Measurements from ENCODE around the gene LSM5. TPM values are rescaled to one million over a fixed set of nuclear protein-coding genes. Genes with fewer than 3 reads are reported as not detected.

LSM5 gene
- total and polyA plus RNA-seq, 2 of the 4 experiments (the other 2 are of a cell fraction), result 5.0 to 26.5 TPM

- WGBS, 2 experiments (ENCODE audit: extremely low coverage in 2 of 2, insufficient read length in 1 of 2), result 40% methylated on average over 1 of the region's 2 CpGs; no CpG with 5 or more reads in 1 of the 2 experiments
- Histone ChIP-seq H3K9ac (ENCODE audit: low read depth, low read length) (no peak overlapping the region), H2BK20ac (ENCODE audit: low read depth, low read length) (no peak overlapping the region), H3K4me1 (ENCODE audit: control insufficient read depth, insufficient read depth, low read length) (peaks cover 3% of the 10 kb centered on the region; the same call in 1 of the 2 replicates), H3K36me3 (ENCODE audit: control insufficient read depth, insufficient read depth, low read length) (no peaks in the 10 kb centered on the region), H3K9me3 (ENCODE audit: control insufficient read depth, insufficient read depth, low read length) (no peaks in the 10 kb centered on the region), H3K56ac (ENCODE audit: extremely low read depth, insufficient read depth, low read length) (no peak overlapping the region), H2BK15ac (ENCODE audit: low read depth, low read length) (no peak overlapping the region), H3K27me3 (ENCODE audit: control insufficient read depth, insufficient read depth, low read length) (no peaks in the 10 kb centered on the region), H3K4me2 (ENCODE audit: low read depth, low read length) (no peak overlapping the region), H3K4ac (ENCODE audit: low read depth, low read length) (no peak overlapping the region), H2AK5ac (ENCODE audit: low read depth, low read length) (no peak overlapping the region), H2BK5ac (ENCODE audit: low read depth, low read length, poor library complexity, severe bottlenecking) (no peak overlapping the region), H2BK120ac (ENCODE audit: low read depth, low read length) (no peak overlapping the region), H2AK9ac (replicated peaks; ENCODE audit: low read depth, low read length, poor library complexity) (no peak overlapping the region), H3K23ac (ENCODE audit: low read depth, low read length) (no peak overlapping the region), H3K4me3 (ENCODE audit: insufficient read depth, low read depth, low read length) (no peak overlapping the region), H4K20me1 (ENCODE audit: insufficient read depth, low read length) (no peaks in the 10 kb centered on the region), H3K27ac (ENCODE audit: insufficient read depth, low read length) (no peak overlapping the region), H4K91ac (ENCODE audit: insufficient read depth, low read depth, low read length) (no peak overlapping the region), H3K14ac (replicated peaks; ENCODE audit: low read depth, low read length) (no peak overlapping the region), H3K9me1 (ENCODE audit: insufficient read depth, low read length) (0 out of 2 replicates have a peak, but pooled peaks cover 3% of the 10 kb centered on the region), H4K5ac (ENCODE audit: low read depth, low read length) (no peak overlapping the region), H4K8ac (ENCODE audit: low read depth in 2 of 2, low read length in 2 of 2) (no peak overlapping the region), H3K18ac (ENCODE audit: low read depth, low read length) (no peak overlapping the region), H2AFZ (replicated peaks; ENCODE audit: low read length, poor library complexity) (no peak overlapping the region), H3K79me1 (ENCODE audit: low read depth in 1 of 2, low read length in 2 of 2) (no peaks in the 10 kb centered on the region)
- no TSS peak for BruUV-seq (replicated peaks)
- TF ChIP-seq SMC3 (IDR thresholded peaks at IDR 0.05; ENCODE audit: low read depth, low read length), result peak; percentile 66
- TF ChIP-seq RAD21 (IDR thresholded peaks at IDR 0.05; ENCODE audit: low read length), result peak; percentile 91
- TF ChIP-seq MXI1 (IDR thresholded peaks at IDR 0.05; ENCODE audit: borderline replicate concordance, low read depth, low read length), result no peak
- no peak for TF ChIP-seq CHD1 (IDR thresholded peaks at IDR 0.05; ENCODE audit: low read depth, low read length)
- TF ChIP-seq MAFK (IDR thresholded peaks at IDR 0.05; ENCODE audit: low read depth, low read length), result no peak
- TF ChIP-seq CTCF (conservative IDR thresholded peaks at IDR 0.05; ENCODE audit: low read depth, low read length), result peak; percentile 93
- no peak for TF ChIP-seq RFX5 (IDR thresholded peaks at IDR 0.05; ENCODE audit: low read depth, low read length)
- TF ChIP-seq POLR2A (IDR thresholded peaks at IDR 0.05; ENCODE audit: low read depth, low read length), result no peak
- no peak for TF ChIP-seq CEBPB (IDR thresholded peaks at IDR 0.05; ENCODE audit: low read depth, low read length)
- DNase-seq (peak; percentile 52), ATAC-seq (ENCODE audit: low read depth) (peak; percentile 62; the same call in 1 of the 2 replicates)
- POLR2A ChIA-PET (ENCODE audit: unreplicated experiment), result no interaction called here
- CTCF ChIA-PET, result interaction anchor here (0.6 to 2.2 kb wide), 10 partner anchors 10 to 1345 kb away, joined by 3 to 19 read pairs (median 4); partner anchors contain the start of genes AVL9 and LSM5
- intact Hi-C loops (cut with micrococcal nuclease), result loop anchor here (1.0 to 10.0 kb wide), 3 partner anchors 268 to 735 kb away; no protein-coding TSS in a partner anchor
- in situ Hi-C loops (cut with MboI; ENCODE audit: low sequenced_read_pairs), result loop anchor here (5.0 kb wide), 2 partner anchors 262 to 737 kb away; no protein-coding TSS in a partner anchor
- dilution Hi-C loops (cut with HindIII; ENCODE audit: low sequenced_read_pairs, unreplicated experiment), result no loop called here
Observed at GRCh38 chr7:32479574-32480200, 10.5 kb downstream of the LSM5 start.
